Neuronal stem cell (in vitro differentiated cells): Measurements from ENCODE around the gene ACO2.
A peak's percentile ranks its signal among the peaks of the same experiment; 100 is the strongest.

ENCODE experiments used
- DNase-seq: peaks from one replicate; pipeline ENCODE4 v3.0.0-alpha.2; 2013; ENCODE audit warnings: low spot score
- H2AFZ ChIP-seq: one replicate; pipeline ENCODE4 v1.6.1; 2013; ENCODE audit warnings: mild to moderate bottlenecking, low read length, inconsistent platforms
- H2AK5ac ChIP-seq: 2 replicates; pipeline ENCODE4 v1.6.1; 2013; ENCODE audit warnings: low read depth, mild to moderate bottlenecking, inconsistent platforms, low read length, moderate library complexity, mixed read lengths
- H2BK120ac ChIP-seq: 2 replicates; pipeline ENCODE4 v1.6.1; 2013; ENCODE audit warnings: low read depth, mild to moderate bottlenecking, inconsistent platforms, low read length, moderate library complexity, mixed read lengths
- H2BK12ac ChIP-seq: one replicate; pipeline ENCODE4 v1.6.1; 2013; ENCODE audit warnings: low read length, inconsistent platforms
- H2BK15ac ChIP-seq: 2 replicates; pipeline ENCODE4 v1.6.1; 2013; ENCODE audit warnings: mild to moderate bottlenecking, low read length, inconsistent platforms, mixed read lengths
- H2BK5ac ChIP-seq: one replicate; pipeline ENCODE4 v1.6.1; 2013; ENCODE audit warnings: inconsistent platforms, mild to moderate bottlenecking, low read length, moderate library complexity
- H3K14ac ChIP-seq: one replicate; pipeline ENCODE4 v1.6.1; 2013; ENCODE audit warnings: low read length, inconsistent platforms
- H3K18ac ChIP-seq: 2 replicates; pipeline ENCODE4 v1.6.1; 2013; ENCODE audit warnings: low read length, inconsistent platforms
- H3K23ac ChIP-seq: 2 replicates; pipeline ENCODE4 v1.6.1; 2013; ENCODE audit warnings: low read depth, mild to moderate bottlenecking, mixed read lengths, low read length, inconsistent platforms; ENCODE audit not compliant: poor library complexity
- H3K27ac ChIP-seq: replicated peaks from 3 replicates; pipeline ENCODE4 v1.5.1; 2013; ENCODE audit warnings: low read length, inconsistent platforms
- H3K27me3 ChIP-seq, 3 experiments: 2 replicates each; pipeline ENCODE4 v1.6.1; 2013; ENCODE audit warnings: low read length in 3 of 3, mild to moderate bottlenecking in 2 of 3, inconsistent platforms in 1 of 3, low read depth in 1 of 3, mixed read lengths in 1 of 3, moderate library complexity in 1 of 3; ENCODE audit not compliant: control insufficient read depth in 3 of 3, insufficient read depth in 3 of 3
- H3K36me3 ChIP-seq, 2 donors: replicated peaks in 1 of 2; 2 replicates each; pipeline ENCODE4 v1.6.1; 2013; ENCODE audit warnings: low read length in 2 of 2; ENCODE audit not compliant: control insufficient read depth in 2 of 2, insufficient read depth in 2 of 2
- H3K4ac ChIP-seq: 2 replicates; pipeline ENCODE4 v1.6.1; 2013; ENCODE audit warnings: inconsistent platforms, mild to moderate bottlenecking, low read length, moderate library complexity
- H3K4me1 ChIP-seq, 2 donors: 1 replicate in 1 of 2; 2 replicates in 1 of 2; pipeline ENCODE4 v1.6.1; 2013; ENCODE audit warnings: low read length in 2 of 2, low read depth in 1 of 2; ENCODE audit not compliant: control insufficient read depth in 2 of 2, insufficient read depth in 1 of 2
- H3K4me2 ChIP-seq: one replicate; pipeline ENCODE4 v1.6.1; 2013; ENCODE audit warnings: mild to moderate bottlenecking, low read length, inconsistent platforms; ENCODE audit not compliant: insufficient read depth, poor library complexity, severe bottlenecking
- H3K4me3 ChIP-seq, 2 donors: 2 replicates each; pipeline ENCODE4 v1.5.1; 2013; ENCODE audit warnings: low read length in 2 of 2, mild to moderate bottlenecking in 2 of 2, inconsistent platforms in 1 of 2, moderate library complexity in 1 of 2
- H3K79me1 ChIP-seq: one replicate; pipeline ENCODE4 v1.6.1; 2013; ENCODE audit warnings: low read depth, mild to moderate bottlenecking, inconsistent platforms, low read length, moderate library complexity
- H3K9ac ChIP-seq: one replicate; pipeline ENCODE4 v1.6.1; 2013; ENCODE audit warnings: mild to moderate bottlenecking, low read depth, low read length, inconsistent platforms; ENCODE audit not compliant: poor library complexity
- H3K9me3 ChIP-seq, 2 donors: replicated peaks in 1 of 2; 2 replicates each; pipeline versions ENCODE3 to v1.6.1; 2013; ENCODE audit warnings: low read length in 2 of 2, mild to moderate bottlenecking in 2 of 2, inconsistent platforms in 1 of 2, low read depth in 1 of 2, mixed read lengths in 1 of 2, moderate library complexity in 1 of 2; ENCODE audit not compliant: control insufficient read depth in 2 of 2, insufficient read depth in 1 of 2
- H4K8ac ChIP-seq: one replicate; pipeline ENCODE4 v1.6.1; 2013; ENCODE audit warnings: low read depth, mild to moderate bottlenecking, inconsistent platforms, low read length, moderate library complexity
- H4K91ac ChIP-seq: one replicate; pipeline ENCODE4 v1.6.1; 2013; ENCODE audit warnings: low read length, low read depth, mild to moderate bottlenecking, inconsistent platforms; ENCODE audit not compliant: poor library complexity
- WGBS, 2 donors: extraction: QIAGEN DNeasy Blood & Tissue Kit; methylation state at CpG; one replicate each; pipeline ENCODE4 v1.1.7; 2013; ENCODE audit warnings: missing lambda C conversion rate in 2 of 2, mixed read lengths in 1 of 2; ENCODE audit not compliant: insufficient read length in 2 of 2, insufficient replicate concordance in 1 of 2; ENCODE audit errors: extremely low coverage in 2 of 2; 5-methylcytosine and 5-hydroxymethylcytosine counted together

The ACO2 gene

GRCh38 chr22:41513391-41513790 lies 44.5 kb downstream of the ACO2 start:
- Histone ChIP-seq H2BK120ac (no peak overlapping the region), H3K23ac (no peak overlapping the region), H4K8ac (no peak overlapping the region), H2BK15ac (peak overlapping the region; percentile 0), H3K79me1 (peaks cover 3% of the 10 kb centered on the region), H3K18ac (peak overlapping the region; percentile 6), H2AK5ac (peak overlapping the region; percentile 2), H2BK12ac (no peak overlapping the region), H3K27ac (peak overlapping the region; percentile 41), H3K4me3 (no peak overlapping the region), H3K9ac (no peak overlapping the region), H3K27me3 (no peaks in the 10 kb centered on the region), H3K9me3 (no peaks in the 10 kb centered on the region), H2AFZ (no peak overlapping the region), H3K14ac (no peak overlapping the region), H3K36me3 (peaks cover 34 to 86% of the 10 kb centered on the region in 2 donors), H3K4ac (no peak overlapping the region), H4K91ac (no peak overlapping the region), H3K4me1 (peaks cover 4 to 17% of the 10 kb centered on the region in 2 donors), H3K4me2 (no peak overlapping the region), H2BK5ac (no peak overlapping the region)
- no peak for DNase-seq
- WGBS, 2 donors = no CpG with 5 or more reads among the region's 5 CpGs

- H3K14ac ChIP-seq = no peak overlapping the region
- no peak overlapping the region for H2BK15ac ChIP-seq
- H4K91ac ChIP-seq = no peak overlapping the region
- DNase-seq = no peak
- peaks cover 3% of the 10 kb centered on the region for H3K79me1 ChIP-seq
- no peak overlapping the region for H3K4me3 ChIP-seq
- H2AK5ac ChIP-seq = no peak overlapping the region
- H2BK5ac ChIP-seq = no peak overlapping the region
- no peak overlapping the region for H4K8ac ChIP-seq
- peaks cover 37 to 72% of the 10 kb centered on the region in 2 donors for H3K36me3 ChIP-seq
- no peaks in the 10 kb centered on the region for H3K9me3 ChIP-seq
- H3K4me1 ChIP-seq = peaks cover 4 to 13% of the 10 kb centered on the region in 2 donors
- H3K9ac ChIP-seq = no peak overlapping the region
- no peaks in the 10 kb centered on the region for H3K27me3 ChIP-seq
- H2AFZ ChIP-seq = no peak overlapping the region
- no peak overlapping the region for H3K23ac ChIP-seq
- H2BK120ac ChIP-seq = no peak overlapping the region
- no CpG with 5 or more reads among the region's 8 CpGs for WGBS, 2 donors
- H2BK12ac ChIP-seq = no peak overlapping the region
- H3K4ac ChIP-seq = no peak overlapping the region
- H3K27ac ChIP-seq = no peak overlapping the region
- H3K4me2 ChIP-seq = no peak overlapping the region
- H3K18ac ChIP-seq = no peak overlapping the region
Observed at GRCh38 chr22:41516462-41516861, 47.5 kb downstream of the ACO2 start.

GRCh38 chr22:41517172-41518047 lies 48.5 kb downstream of the ACO2 start:
- Histone ChIP-seq H3K9ac (no peak overlapping the region), H2BK15ac (no peak overlapping the region), H3K4ac (no peak overlapping the region), H3K79me1 (peaks cover 3% of the 10 kb centered on the region), H3K14ac (no peak overlapping the region), H3K36me3 (peaks cover 34 to 64% of the 10 kb centered on the region in 2 donors), H3K18ac (peak overlapping the region; percentile 7), H2BK12ac (no peak overlapping the region), H3K27me3 (no peaks in the 10 kb centered on the region), H3K23ac (no peak overlapping the region), H2BK5ac (no peak overlapping the region), H4K91ac (no peak overlapping the region), H3K4me1 (peaks cover 4 to 10% of the 10 kb centered on the region in 2 donors), H4K8ac (no peak overlapping the region), H2BK120ac (no peak overlapping the region), H3K4me2 (no peak overlapping the region), H2AK5ac (no peak overlapping the region), H3K4me3 (no peak overlapping the region), H2AFZ (no peak overlapping the region), H3K9me3 (no peaks in the 10 kb centered on the region), H3K27ac (no peak overlapping the region)
- no CpG with 5 or more reads among the region's 22 CpGs for WGBS, 2 donors
- peak; percentile 57 for DNase-seq

GRCh38 chr22:41518048-41518347 lies 49.1 kb downstream of the ACO2 start:
- no peak overlapping the region for H2AFZ ChIP-seq
- H3K23ac ChIP-seq = no peak overlapping the region
- WGBS, 2 donors = no CpG with 5 or more reads among the region's 7 CpGs
- no peak overlapping the region for H3K18ac ChIP-seq
- no peak overlapping the region for H4K91ac ChIP-seq
- H3K9ac ChIP-seq = peak overlapping the region; percentile 71
- peaks cover under 1 to 5% of the 10 kb centered on the region in 2 donors for H3K4me1 ChIP-seq
- no peak overlapping the region for H3K4ac ChIP-seq
- no peaks in the 10 kb centered on the region for H3K9me3 ChIP-seq
- DNase-seq = no peak
- H3K4me3 ChIP-seq = no peak overlapping the region
- H2AK5ac ChIP-seq = no peak overlapping the region
- H2BK15ac ChIP-seq = no peak overlapping the region
- H3K36me3 ChIP-seq = peaks cover 34 to 64% of the 10 kb centered on the region in 2 donors
- H3K27me3 ChIP-seq = no peaks in the 10 kb centered on the region
- no peak overlapping the region for H3K4me2 ChIP-seq
- H2BK12ac ChIP-seq = no peak overlapping the region
- no peak overlapping the region for H3K27ac ChIP-seq
- no peak overlapping the region for H4K8ac ChIP-seq
- H2BK5ac ChIP-seq = no peak overlapping the region
- no peak overlapping the region for H3K14ac ChIP-seq
- H3K79me1 ChIP-seq = peaks cover 3% of the 10 kb centered on the region
- H2BK120ac ChIP-seq = no peak overlapping the region
